NT2/D1 (cell line): ENCODE measurements around the gene NOP56.

ENCODE experiments used
- SUZ12 ChIP-seq: IDR thresholded peaks from 2 replicates; pipeline ENCODE4 v1.6.1; 2011; ENCODE audit not compliant: insufficient read length, insufficient read depth; ENCODE audit errors: extremely low read depth
- YY1 ChIP-seq: IDR thresholded peaks from 2 replicates; pipeline ENCODE4 v1.6.1; 2011; ENCODE audit not compliant: insufficient read length, insufficient read depth
- ZNF274 ChIP-seq: IDR thresholded peaks from 2 replicates; pipeline ENCODE4 v1.6.1; 2011; ENCODE audit warnings: mild to moderate bottlenecking, low read depth, low read length

- TF ChIP-seq SUZ12 (no peak), ZNF274 (no peak), YY1 (no peak)
Observed at GRCh38 chr20:2699775-2700413, 47.5 kb downstream of the NOP56 start.
